Stimulated activated CD8-positive, alpha-beta memory T cell treated with anti-CD3 and anti-CD28 coated beads, Interleukin-15, amount 100 ng/mL, for 4 hours (primary cell): ENCODE results near the gene SKIDA1.
A peak's percentile ranks its signal among the peaks of the same experiment; 100 is the strongest.
"Not testable (repeated sequence)": the region's sequence is repeated elsewhere in the genome, so short reads cannot be mapped to it uniquely, and the experiment has no call there.

Source experiments
- DNase-seq, 2 donors: peaks; one replicate each; pipeline ENCODE4 v3.0.0-alpha.2; 2020; ENCODE audit warnings: low read depth in 2 of 2

The SKIDA1 gene

GRCh38 chr10:21525367-21526187 is at the start of gene SKIDA1:
Gene SKIDA1, minus strand, starts transcription at chr10:21525682. Its CDS starts 7,860 bp downstream, at chr10:21517822.
- DNase-seq: peak in 1 of 2 donors; percentile 45

GRCh38 chr10:21574514-21574913 is 49.0 kb upstream of the SKIDA1 start:
- not testable (repeated sequence) for DNase-seq

DNA sequence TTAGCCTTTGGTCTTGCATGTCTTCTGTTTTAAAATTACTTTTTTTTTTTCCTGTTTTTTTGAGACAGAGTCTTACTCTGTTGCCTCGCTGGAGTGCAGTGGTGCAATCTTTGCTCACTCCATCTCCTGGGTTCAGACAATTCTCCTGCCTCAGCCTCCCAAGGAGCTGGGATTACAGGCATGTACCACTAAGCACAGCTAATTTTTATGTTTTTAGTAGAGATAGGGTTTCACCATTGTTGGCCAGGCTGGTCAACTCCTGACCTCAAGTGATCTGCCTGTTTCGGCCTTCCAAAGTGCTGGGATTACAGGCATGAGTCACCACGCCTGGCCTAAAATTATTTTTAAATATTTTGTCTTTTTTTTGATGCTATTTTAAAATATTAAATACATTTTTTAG is 47.1 kb upstream of the SKIDA1 start:
- DNase-seq: no peak

GRCh38 chr10:21570761-21571521 is 45.5 kb upstream of the SKIDA1 start:
- DNase-seq: no peak

- not testable (repeated sequence) for DNase-seq
Observed at GRCh38 chr10:21558984-21559383, 33.5 kb upstream of the SKIDA1 start.

- DNase-seq: no peak
Observed at GRCh38 chr10:21556527-21556926, 31.0 kb upstream of the SKIDA1 start.

DNA sequence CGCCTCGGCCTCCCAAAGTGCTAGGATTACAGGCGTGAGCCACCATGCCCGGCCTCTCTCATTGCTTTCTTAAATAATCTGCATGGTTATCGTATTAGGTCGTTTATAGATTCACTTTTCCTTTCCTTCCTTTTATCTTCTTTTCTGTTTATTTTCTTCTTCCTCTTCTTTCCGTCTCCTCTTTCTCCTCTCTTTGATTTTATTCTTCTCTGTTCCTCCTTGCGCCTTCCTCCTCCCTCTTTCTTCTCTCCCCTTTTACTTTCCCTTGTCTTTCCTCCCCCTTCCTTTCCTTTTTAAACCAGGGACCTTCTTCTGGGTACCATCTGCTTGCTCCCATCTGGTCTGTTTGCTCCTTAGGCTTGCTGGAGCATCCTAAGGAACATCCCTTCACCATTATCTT is 27.2 kb upstream of the SKIDA1 start:
- no peak for DNase-seq

DNA sequence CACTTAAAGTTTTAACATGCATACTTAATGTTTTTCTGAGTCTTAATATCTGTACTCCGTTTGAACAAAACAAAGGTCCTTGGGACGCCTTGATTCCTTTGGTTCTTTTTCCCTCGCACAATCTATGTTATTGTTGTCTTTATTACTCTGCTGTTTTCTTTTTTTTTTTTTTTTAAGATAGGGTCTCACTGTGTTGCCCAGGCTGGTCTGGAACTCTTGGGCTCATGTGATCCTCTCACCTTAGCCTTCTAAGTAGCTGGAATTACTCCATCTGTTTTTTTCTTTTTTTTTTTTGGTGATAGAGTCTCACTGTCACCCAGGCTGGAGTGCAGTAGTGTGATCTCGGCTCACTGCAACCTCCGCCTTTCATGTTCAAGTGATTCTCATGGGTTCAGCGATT is 21.8 kb upstream of the SKIDA1 start:
- no peak for DNase-seq

GRCh38 chr10:21540701-21541100 is 15.2 kb upstream of the SKIDA1 start:
- not testable (repeated sequence) for DNase-seq

- no peak for DNase-seq
Observed at GRCh38 chr10:21536874-21537273, 11.4 kb upstream of the SKIDA1 start.

DNA sequence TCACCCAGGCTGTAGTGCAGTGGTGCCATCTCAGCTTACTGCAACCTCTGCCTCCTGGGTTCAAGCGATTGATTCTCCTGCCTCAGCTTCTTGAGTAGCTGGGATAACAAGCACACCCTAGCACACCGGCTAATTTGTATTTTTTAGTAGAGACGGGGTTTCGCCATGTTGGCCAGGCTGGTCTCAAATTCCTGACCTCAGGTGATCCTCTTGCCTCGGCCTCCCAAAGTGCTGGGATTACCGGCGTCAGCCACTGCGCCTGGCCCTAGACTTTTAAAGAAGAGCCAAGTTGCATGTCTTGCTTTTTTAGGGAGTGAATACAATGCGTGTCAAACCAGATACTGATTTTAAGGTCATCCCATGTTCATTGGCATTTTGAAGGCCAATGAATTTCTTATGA is 10.5 kb upstream of the SKIDA1 start:
- not testable (repeated sequence) for DNase-seq

GRCh38 chr10:21535494-21535965 is 10.0 kb upstream of the SKIDA1 start:
- no peak for DNase-seq

DNA sequence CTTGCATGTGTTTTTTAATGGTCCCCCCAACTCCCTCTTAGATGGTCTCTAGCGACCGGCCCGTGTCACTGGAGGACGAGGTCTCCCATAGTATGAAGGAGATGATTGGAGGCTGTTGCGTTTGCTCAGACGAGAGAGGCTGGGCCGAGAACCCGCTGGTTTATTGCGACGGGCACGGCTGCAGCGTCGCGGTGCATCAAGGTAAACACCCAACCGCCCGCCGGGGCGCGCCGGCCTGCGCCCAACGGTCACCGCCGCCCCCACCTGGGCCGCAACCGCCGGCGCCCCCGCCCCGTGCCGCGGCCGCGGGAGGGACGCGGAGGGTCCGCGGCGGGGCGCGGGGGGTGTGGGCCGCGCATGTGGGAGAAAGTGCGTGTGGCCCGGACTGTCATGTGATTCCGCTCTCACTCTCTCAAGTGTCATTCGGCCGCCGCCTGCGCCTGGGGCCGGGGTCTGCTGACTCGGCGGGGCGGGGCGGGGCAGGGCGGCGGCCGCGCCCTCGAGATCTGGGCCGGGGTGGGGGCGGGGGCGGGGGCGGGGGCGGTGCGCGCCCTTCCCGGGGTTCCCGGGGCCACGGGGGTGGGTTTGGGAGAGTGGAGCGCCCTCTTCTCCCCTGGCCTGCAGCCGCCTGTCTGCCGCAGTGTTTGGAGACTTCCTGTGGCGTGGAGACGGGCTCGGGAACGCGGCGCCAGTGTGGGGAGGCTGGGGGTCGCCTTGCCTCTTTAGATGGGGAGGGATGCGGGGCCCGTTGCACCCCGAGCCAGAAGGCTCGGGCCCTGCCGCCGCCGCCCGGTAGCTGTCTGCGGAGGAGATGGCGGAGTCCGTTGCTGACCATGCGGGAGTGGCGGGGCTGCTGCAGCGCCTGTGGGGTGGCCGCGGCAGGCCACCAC is 9.4 kb upstream of the SKIDA1 start:
- no peak for DNase-seq

DNA sequence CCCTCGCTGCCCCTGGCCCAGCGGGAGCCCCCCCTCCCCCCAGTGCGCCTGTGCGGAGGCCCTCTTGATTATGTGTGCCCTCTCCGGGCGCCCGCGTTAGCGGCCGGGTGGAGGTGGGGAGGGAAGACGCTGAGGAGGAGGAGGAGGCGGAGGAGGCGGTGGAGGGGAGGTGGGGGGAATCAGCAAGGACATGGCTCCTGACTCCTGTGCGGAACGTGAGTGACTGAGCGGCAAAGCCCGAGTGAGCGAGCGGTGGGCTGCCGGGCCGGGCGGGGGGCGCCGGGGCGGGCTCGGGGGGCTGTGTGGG is 8.8 kb upstream of the SKIDA1 start:
- no peak for DNase-seq

GRCh38 chr10:21533467-21534279 is 8.2 kb upstream of the SKIDA1 start, which contains the start of gene MLLT10:
Gene MLLT10, plus strand, starts transcription at chr10:21534232. Its CDS starts 413 bp downstream, at chr10:21534645.
- DNase-seq: peak; percentile 81 to 83

GRCh38 chr10:21532694-21533466 is 7.4 kb upstream of the SKIDA1 start:
- DNase-seq: no peak

DNA sequence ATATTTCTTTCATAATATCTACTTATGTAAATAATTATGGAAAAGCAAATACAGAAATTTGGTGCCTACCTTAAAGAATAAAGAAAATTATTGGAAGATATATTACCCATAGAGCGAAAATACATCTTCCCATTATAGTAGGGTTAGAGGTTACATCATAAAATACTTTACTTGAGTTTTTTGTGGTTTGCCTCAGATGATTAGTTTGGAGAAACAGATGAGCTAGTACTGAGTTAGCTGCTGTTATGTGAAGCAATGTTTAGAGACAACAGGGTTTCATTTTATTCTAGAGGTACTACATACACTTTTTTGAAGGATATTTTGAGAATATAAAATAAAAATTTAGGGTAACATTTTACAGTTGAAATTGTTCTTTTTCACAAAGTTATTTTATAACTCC is 5.7 kb upstream of the SKIDA1 start:
- DNase-seq: no peak

DNA sequence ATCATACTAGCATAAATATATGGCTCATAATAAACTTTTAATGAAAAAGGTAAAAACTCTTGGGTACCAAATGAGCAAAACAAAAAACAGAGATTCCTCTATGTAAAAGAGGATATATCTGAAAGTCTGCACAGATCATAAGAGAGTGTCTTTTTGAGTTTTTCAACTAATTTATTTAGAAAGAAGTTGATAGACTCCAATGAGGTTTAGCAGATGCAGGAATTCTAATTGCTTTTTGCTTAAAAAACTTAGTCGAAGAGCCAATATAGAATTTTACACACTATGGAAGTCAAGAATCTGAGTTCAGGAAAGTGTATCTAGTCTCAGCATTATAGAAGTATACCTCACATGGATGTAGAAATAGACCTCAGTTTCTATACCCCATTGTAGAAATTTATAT is 5.2 kb upstream of the SKIDA1 start:
- no peak for DNase-seq

GRCh38 chr10:21530168-21530567 is 4.7 kb upstream of the SKIDA1 start:
- DNase-seq: no peak
